GM12878 (cell line): ENCODE measurements around the gene ARID3B. TPM values are rescaled to one million over a fixed set of nuclear protein-coding genes. Genes with fewer than 3 reads are reported as not detected.

ENCODE experiments used
- ATAC-seq: fragments of 200-7000 bp; cut with Tn5 transposase; 3 replicates; pipeline ENCODE4 v1.9.1; 2020; ENCODE audit warnings: mild to moderate bottlenecking, moderate library complexity
- BruUV-seq: library from RNA; stranded (reverse); fragments of 400-500 nt; replicated peaks from 2 replicates; lab custom pipeline; 2021; lab: Mats Ljungman, UMichigan
- CTCF ChIA-PET: fragments of 300-600 bp; sonication (Branson Sonifier 250); formaldehyde crosslinking; extraction: SDS; loops from one replicate; lab custom pipeline; 2021; ENCODE audit warnings: inconsistent platforms; lab: Yijun Ruan, JAX
- POLR2A ChIA-PET: fragments of 350-600 bp; formaldehyde crosslinking; extraction: SDS; loops from one replicate; lab custom pipeline; 2021; ENCODE audit warnings: inconsistent platforms; lab: Charles Lee
- RAD21 ChIA-PET: fragments of 300-600 bp; sonication (Branson Sonifier 250); formaldehyde crosslinking; loops from one replicate; lab custom pipeline; 2023; ENCODE audit warnings: antibody characterized with exemption; ENCODE audit not compliant: unreplicated experiment; lab: Charles Lee
- SMC1A ChIA-PET: fragments of 300-600 bp; sonication (Branson Sonifier 250); formaldehyde crosslinking; loops from one replicate; lab custom pipeline; 2023; ENCODE audit not compliant: unreplicated experiment, uncharacterized antibody; lab: Charles Lee
- DNase-seq: peaks from one replicate; pipeline ENCODE4 v3.0.0-alpha.2; 2011; ENCODE audit warnings: low read depth, low spot score
- FAIRE-seq: peaks from 3 replicates; lab custom pipeline; 2011; peaks lifted over from hg19 to GRCh38; lab: Jason Lieb, UNC
- H2AFZ ChIP-seq: 2 replicates; pipeline ENCODE4 v1.6.0; 2011; ENCODE audit warnings: low read depth, low read length, control low read depth; ENCODE audit not compliant: control insufficient read depth
- H3K27ac ChIP-seq: 2 replicates; pipeline ENCODE4 v1.5.1; 2011; ENCODE audit warnings: control low read depth; ENCODE audit not compliant: control insufficient read depth, insufficient read depth
- H3K27me3 ChIP-seq, 2 experiments: replicated peaks in 1 of 2; 2 replicates each; pipeline versions ENCODE4 v1.6.0 to v1.6.1; 2011; ENCODE audit warnings: low read length in 1 of 2; ENCODE audit not compliant: control insufficient read depth in 2 of 2, insufficient read depth in 2 of 2
- H3K36me3 ChIP-seq, 2 experiments: 2 replicates each; pipeline ENCODE4 v1.5.1; 2011; ENCODE audit warnings: low read length in 1 of 2; ENCODE audit not compliant: control insufficient read depth in 2 of 2, insufficient read depth in 2 of 2
- H3K4me1 ChIP-seq: 2 replicates; pipeline ENCODE4 v1.6.1; 2011; ENCODE audit warnings: mild to moderate bottlenecking, low read length, moderate library complexity, mixed read lengths; ENCODE audit not compliant: control insufficient read depth, insufficient read depth
- H3K4me2 ChIP-seq: 2 replicates; pipeline ENCODE4 v1.6.0; 2011; ENCODE audit warnings: control low read depth; ENCODE audit not compliant: control insufficient read depth, insufficient read depth
- H3K4me3 ChIP-seq: fragments of 200-600 bp; sonication (generic); 2 replicates; pipeline ENCODE4 v1.5.1; 2016
- H3K79me2 ChIP-seq: 2 replicates; pipeline ENCODE4 v1.6.0; 2011; ENCODE audit warnings: low read length; ENCODE audit not compliant: control insufficient read depth, insufficient read depth
- H3K9ac ChIP-seq: 2 replicates; pipeline ENCODE4 v1.8.0; 2011; ENCODE audit warnings: low read length, control low read depth, mixed read lengths; ENCODE audit not compliant: control insufficient read depth, insufficient read depth
- H3K9me3 ChIP-seq: replicated peaks from 3 replicates; pipeline ENCODE4 v1.5.1; 2011; ENCODE audit warnings: mild to moderate bottlenecking, low read length; ENCODE audit not compliant: control insufficient read depth, insufficient read depth
- H4K20me1 ChIP-seq: 2 replicates; pipeline ENCODE4 v1.6.0; 2011; ENCODE audit not compliant: control insufficient read depth, insufficient read depth
- GATAD2B ChIP-seq: fragments of 450-650 bp; conservative IDR thresholded peaks from 2 replicates; pipeline ENCODE4 v1.6.1; 2017; ENCODE audit warnings: low read depth, mild to moderate bottlenecking, moderate library complexity
- HDAC6 ChIP-seq: fragments of 200-600 bp; sonication (generic); IDR thresholded peaks from one replicate; pipeline ENCODE4 v1.8.0; 2017; ENCODE audit warnings: antibody characterized with exemption; ENCODE audit not compliant: unreplicated experiment
- NR2C1 ChIP-seq: fragments of 450-650 bp; IDR thresholded peaks from 2 replicates; pipeline ENCODE4 v1.6.1; 2017; ENCODE audit warnings: antibody characterized with exemption, mild to moderate bottlenecking, moderate library complexity
- REST ChIP-seq: IDR thresholded peaks from 2 replicates; pipeline ENCODE4 v1.6.1; 2012; ENCODE audit warnings: mild to moderate bottlenecking, low read depth, low read length
- WGBS: methylation state at CpG from one replicate; pipeline ENCODE4 v1.1.6; 2016; ENCODE audit warnings: low lambda C conversion rate; ENCODE audit not compliant: insufficient replicate concordance, insufficient coverage; ENCODE audit errors: missing lambda C conversion rate; 5-methylcytosine and 5-hydroxymethylcytosine counted together
- in situ Hi-C: fragments of 300-500 bp; cut with MboI; formaldehyde crosslinking; loops from 9 replicates; pipeline ENCODE4 v1.14.3; 2018; ENCODE audit warnings: mixed read lengths
- intact Hi-C: fragments of 100-400 bp; cut with micrococcal nuclease; formaldehyde crosslinking; loops from one replicate; pipeline ENCODE4 v1.14.2; 2022; ENCODE audit not compliant: unreplicated experiment
- polyA plus RNA-seq, 11 experiments: library from polyadenylated mRNA; depleted of rRNA in 4 of 11; unstranded in 6 of 11; stranded (reverse) in 5 of 11; fragments of >200 nt; fragmentation: Nextera tagmentation in 4 of 11; fragmentation: Illumina TruSeq in 1 of 11; extraction: Ambion mirVana in 4 of 11; extraction: Trizol in 1 of 11; gene quantifications; 1 replicate in 1 of 11; 2 replicates in 10 of 11; pipeline versions ENCODE4 v1.2.1 to v1.2.3, GENCODE V29; 2011 to 2016; ENCODE audit warnings: inconsistent platforms in 2 of 11, missing spikeins in 2 of 11, low read depth in 1 of 11
- total RNA-seq, 4 experiments: library from RNA; depleted of rRNA in 3 of 4; stranded (reverse); fragments of >200 nt in 3 of 4; fragmentation: Illumina TruSeq in 1 of 4; extraction: Trizol in 1 of 4; gene quantifications; 2 replicates each; pipeline versions ENCODE4 v1.2.1 to v1.2.3, GENCODE V29; 2013 to 2021
- TF ChIP-seq, protein P1 (sequence below): IDR thresholded peaks from 2 replicates; pipeline ENCODE4 v1.6.1; 2011; ENCODE audit warnings: borderline replicate concordance, low read depth, mild to moderate bottlenecking, moderate library complexity, low read length; ENCODE audit not compliant: insufficient read depth, poor library complexity, severe bottlenecking

ARID3B gene
- total and polyA plus RNA-seq, 10 of the 15 experiments (the other 5 are each of a cell fraction or from before 2014, with no cell fraction given) = 1.1 to 33.4 (median 24.0) TPM

- ChIA-PET SMC1A (no interaction called here), RAD21 (no interaction called here), CTCF (interaction anchor here (4.8 to 18.9 kb wide), 2 partner anchors 11 to 124 kb away, joined by 28 to 380 read pairs; no protein-coding TSS in a partner anchor), POLR2A (no interaction called here)
- in situ Hi-C loops = no loop called here
- TF ChIP-seq GATAD2B = no peak
- no peak for TF ChIP-seq REST
- TF ChIP-seq HDAC6 = no peak
- no peak for TF ChIP-seq NR2C1
- TF ChIP-seq, protein P1, sequence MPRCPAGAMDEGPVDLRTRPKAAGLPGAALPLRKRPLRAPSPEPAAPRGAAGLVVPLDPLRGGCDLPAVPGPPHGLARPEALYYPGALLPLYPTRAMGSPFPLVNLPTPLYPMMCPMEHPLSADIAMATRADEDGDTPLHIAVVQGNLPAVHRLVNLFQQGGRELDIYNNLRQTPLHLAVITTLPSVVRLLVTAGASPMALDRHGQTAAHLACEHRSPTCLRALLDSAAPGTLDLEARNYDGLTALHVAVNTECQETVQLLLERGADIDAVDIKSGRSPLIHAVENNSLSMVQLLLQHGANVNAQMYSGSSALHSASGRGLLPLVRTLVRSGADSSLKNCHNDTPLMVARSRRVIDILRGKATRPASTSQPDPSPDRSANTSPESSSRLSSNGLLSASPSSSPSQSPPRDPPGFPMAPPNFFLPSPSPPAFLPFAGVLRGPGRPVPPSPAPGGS = no peak
- intact Hi-C loops = no loop called here
- no peaks in the 10 kb centered on the region for H3K79me2 ChIP-seq
- no peak overlapping the region for H3K4me2 ChIP-seq
- H3K27me3 ChIP-seq = no peaks in the 10 kb centered on the region
- no peak overlapping the region for H3K4me3 ChIP-seq
- H3K9ac ChIP-seq = no peak overlapping the region
- DNase-seq = no peak
- WGBS = 98% methylated on average over 2 of the region's 2 CpGs
- H2AFZ ChIP-seq = no peak overlapping the region
- no peaks in the 10 kb centered on the region for H3K4me1 ChIP-seq
- H3K27ac ChIP-seq = no peak overlapping the region
- BruUV-seq = no TSS peak
- H3K9me3 ChIP-seq = no peaks in the 10 kb centered on the region
- FAIRE-seq = no peak
- no peaks in the 10 kb centered on the region; the same call in 1 of the 2 replicates for H4K20me1 ChIP-seq
- ATAC-seq = no peak
- H3K36me3 ChIP-seq = peaks cover 4 to 24% of the 10 kb centered on the region in 2 experiments
Measured at GRCh38 chr15:74643665-74644204, 102.7 kb downstream of the ARID3B start.
